ENCODE data around the gene SRGAP2B. TPM values are rescaled to one million over a fixed set of nuclear protein-coding genes. Genes with fewer than 3 reads are reported as not detected.
"Not testable (repeated sequence)": the region's sequence is repeated elsewhere in the genome, so short reads cannot be mapped to it uniquely, and the experiment has no call there.

Gene SRGAP2B
- total RNA-seq, 2 experiments from 2014 or later, result 17.4 to 19.8 TPM

- intact Hi-C loops (cut with DNase I, micrococcal nuclease); DNase-seq; H3K9me3 Mint-ChIP-seq (ENCODE audit: low read depth); H3K27ac Mint-ChIP-seq; H3K4me3 Mint-ChIP-seq; H3K27me3 Mint-ChIP-seq; ATAC-seq; POLR2A ChIA-PET; H3K4me1 Mint-ChIP-seq; CTCF ChIA-PET; H3K36me3 Mint-ChIP-seq (ENCODE audit: low read depth): not testable (repeated sequence)
Observed at GRCh38 chr1:145078787-145079370, 16.2 kb downstream of the SRGAP2B start.

DNA sequence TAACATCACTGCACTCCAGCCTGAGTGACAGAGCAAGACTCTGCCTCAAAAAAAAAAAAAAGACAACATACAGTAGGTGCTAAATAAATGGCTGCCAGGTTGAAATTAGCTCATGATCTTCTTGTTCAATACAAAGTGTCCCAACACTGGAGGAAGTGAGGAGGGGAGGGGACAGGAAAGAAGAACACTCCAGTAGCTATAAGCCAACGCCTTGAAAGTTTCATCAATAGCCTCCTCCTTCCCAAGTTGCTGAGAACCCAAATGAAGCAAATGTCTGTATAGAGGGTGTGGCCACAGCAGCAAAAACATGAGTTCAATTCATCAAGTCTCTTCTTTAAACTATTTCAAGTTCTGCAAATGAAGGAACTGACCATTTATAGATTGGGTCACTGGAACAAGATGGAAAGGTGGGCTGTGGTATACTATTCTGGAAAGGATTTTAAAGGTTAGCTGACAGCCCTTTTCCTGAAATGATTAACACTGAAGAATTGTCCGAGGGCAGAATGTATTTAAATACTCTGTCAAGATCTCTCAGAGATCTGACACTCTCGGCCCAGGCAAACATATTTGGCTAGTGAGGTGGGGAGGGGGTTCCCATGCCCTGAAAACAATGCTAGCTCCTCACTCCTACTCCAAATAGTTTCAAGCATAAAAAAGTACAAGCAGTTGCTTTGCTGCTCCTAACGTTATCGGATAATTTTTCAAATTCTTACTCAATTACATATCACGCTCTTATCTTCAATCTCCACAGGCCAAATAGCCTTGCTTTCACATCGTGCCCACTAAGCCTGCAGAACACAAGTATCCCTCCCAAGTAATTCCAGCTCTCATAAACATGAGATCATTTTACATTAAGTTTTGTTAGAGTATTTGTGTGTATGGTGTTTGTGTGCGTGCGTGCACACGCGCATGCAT lies 17.0 kb downstream of the SRGAP2B start:
- H3K9me3 Mint-ChIP-seq (ENCODE audit: low read depth); H3K27me3 Mint-ChIP-seq; intact Hi-C loops (cut with DNase I, micrococcal nuclease); H3K4me1 Mint-ChIP-seq; POLR2A ChIA-PET; CTCF ChIA-PET; H3K27ac Mint-ChIP-seq; ATAC-seq; H3K4me3 Mint-ChIP-seq; H3K36me3 Mint-ChIP-seq (ENCODE audit: low read depth); DNase-seq: not testable (repeated sequence)

DNA sequence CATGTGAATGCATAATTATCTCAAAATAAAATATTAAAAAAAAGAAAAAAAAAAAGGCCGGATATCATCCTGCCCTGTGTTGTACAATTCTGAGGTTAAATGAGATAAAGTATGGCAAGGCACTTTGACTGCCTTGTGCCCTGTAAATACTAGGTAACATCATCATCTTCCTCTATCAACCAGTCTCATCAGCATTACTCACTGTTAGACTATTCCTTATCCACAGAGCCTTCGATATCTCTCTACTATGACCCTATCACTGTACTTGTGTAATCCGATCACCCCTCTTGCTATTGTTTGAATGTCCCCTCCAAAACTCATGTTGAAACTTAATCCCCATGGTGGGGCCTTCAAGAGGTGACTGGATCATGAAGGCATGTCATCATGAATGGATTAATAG lies 18.3 kb downstream of the SRGAP2B start:
- H3K27ac Mint-ChIP-seq; H3K9me3 Mint-ChIP-seq (ENCODE audit: low read depth); intact Hi-C loops (cut with DNase I, micrococcal nuclease); ATAC-seq; CTCF ChIA-PET; H3K4me1 Mint-ChIP-seq; POLR2A ChIA-PET; H3K4me3 Mint-ChIP-seq; H3K27me3 Mint-ChIP-seq; H3K36me3 Mint-ChIP-seq (ENCODE audit: low read depth); DNase-seq: not testable (repeated sequence)

DNA sequence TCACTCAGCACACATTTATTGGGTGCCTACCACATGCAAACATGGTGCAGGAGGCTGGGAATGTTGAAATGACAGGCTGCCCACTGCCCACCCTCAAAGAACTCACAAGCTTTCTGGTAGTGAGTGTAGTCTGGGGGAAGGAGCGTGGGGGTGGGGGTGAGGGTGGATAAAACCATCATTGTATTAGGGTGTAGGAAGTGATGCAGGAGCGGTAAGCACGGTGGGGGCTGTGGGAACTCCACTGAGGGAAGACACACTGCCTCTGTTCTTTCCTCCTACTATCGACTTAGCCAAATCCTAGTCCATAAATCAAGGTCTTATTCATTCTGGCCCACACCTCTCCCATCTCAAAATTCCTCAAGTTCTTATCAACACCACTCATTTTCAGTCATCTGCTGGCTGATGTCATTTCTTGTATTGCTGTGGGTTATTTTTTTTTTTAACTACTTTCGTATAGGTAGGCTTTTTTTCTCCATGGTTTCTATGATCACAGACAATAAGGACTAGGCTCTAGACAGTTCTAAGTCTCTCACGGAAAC lies 21.0 kb downstream of the SRGAP2B start:
- H3K4me3 Mint-ChIP-seq; POLR2A ChIA-PET; H3K27ac Mint-ChIP-seq; H3K27me3 Mint-ChIP-seq; H3K4me1 Mint-ChIP-seq; intact Hi-C loops (cut with DNase I, micrococcal nuclease); H3K36me3 Mint-ChIP-seq (ENCODE audit: low read depth); DNase-seq; CTCF ChIA-PET; H3K9me3 Mint-ChIP-seq (ENCODE audit: low read depth): not testable (repeated sequence)
- peak; percentile 63 for ATAC-seq

DNA sequence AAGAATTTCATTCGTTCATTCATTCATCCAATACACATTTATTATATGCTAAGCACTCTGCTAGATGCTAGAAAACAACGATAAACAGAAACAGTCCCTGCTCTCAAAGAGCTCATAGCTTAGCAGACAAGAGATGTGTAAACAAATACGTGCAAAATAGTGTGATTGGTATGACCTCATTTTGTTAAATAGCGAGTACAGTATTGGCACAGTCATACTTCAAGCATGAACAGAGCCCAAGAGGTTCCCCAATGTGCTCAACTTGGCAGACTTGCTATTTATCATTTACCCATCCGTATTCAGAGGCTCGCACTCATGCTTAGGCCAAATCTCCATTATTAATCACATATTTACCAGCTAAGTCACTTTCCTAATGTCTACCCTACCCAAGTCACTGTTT lies 23.6 kb downstream of the SRGAP2B start:
- ATAC-seq, POLR2A ChIA-PET: not testable (repeated sequence)

GRCh38 chr1:145066486-145066885 lies 28.6 kb downstream of the SRGAP2B start:
- H3K9me3 Mint-ChIP-seq (ENCODE audit: low read depth); H3K4me1 Mint-ChIP-seq; H3K27ac Mint-ChIP-seq; DNase-seq; POLR2A ChIA-PET; H3K36me3 Mint-ChIP-seq (ENCODE audit: low read depth); CTCF ChIA-PET; intact Hi-C loops (cut with DNase I, micrococcal nuclease); H3K4me3 Mint-ChIP-seq; H3K27me3 Mint-ChIP-seq; ATAC-seq: not testable (repeated sequence)

More for the DNA sequence above, 23.6 kb downstream of the SRGAP2B start:
- H3K9me3 Mint-ChIP-seq (ENCODE audit: low read depth); H3K27ac Mint-ChIP-seq; CTCF ChIA-PET; DNase-seq; H3K4me1 Mint-ChIP-seq; H3K4me3 Mint-ChIP-seq; intact Hi-C loops (cut with DNase I, micrococcal nuclease); H3K27me3 Mint-ChIP-seq; H3K36me3 Mint-ChIP-seq (ENCODE audit: low read depth): not testable (repeated sequence)

- DNase-seq; H3K27me3 Mint-ChIP-seq; H3K27ac Mint-ChIP-seq; H3K9me3 Mint-ChIP-seq (ENCODE audit: low read depth); intact Hi-C loops (cut with DNase I, micrococcal nuclease); H3K36me3 Mint-ChIP-seq (ENCODE audit: low read depth); H3K4me3 Mint-ChIP-seq; CTCF ChIA-PET; POLR2A ChIA-PET; H3K4me1 Mint-ChIP-seq: not testable (repeated sequence)
- ATAC-seq, result peak; percentile 65
Observed at GRCh38 chr1:145065194-145065826, 29.8 kb downstream of the SRGAP2B start.

DNA sequence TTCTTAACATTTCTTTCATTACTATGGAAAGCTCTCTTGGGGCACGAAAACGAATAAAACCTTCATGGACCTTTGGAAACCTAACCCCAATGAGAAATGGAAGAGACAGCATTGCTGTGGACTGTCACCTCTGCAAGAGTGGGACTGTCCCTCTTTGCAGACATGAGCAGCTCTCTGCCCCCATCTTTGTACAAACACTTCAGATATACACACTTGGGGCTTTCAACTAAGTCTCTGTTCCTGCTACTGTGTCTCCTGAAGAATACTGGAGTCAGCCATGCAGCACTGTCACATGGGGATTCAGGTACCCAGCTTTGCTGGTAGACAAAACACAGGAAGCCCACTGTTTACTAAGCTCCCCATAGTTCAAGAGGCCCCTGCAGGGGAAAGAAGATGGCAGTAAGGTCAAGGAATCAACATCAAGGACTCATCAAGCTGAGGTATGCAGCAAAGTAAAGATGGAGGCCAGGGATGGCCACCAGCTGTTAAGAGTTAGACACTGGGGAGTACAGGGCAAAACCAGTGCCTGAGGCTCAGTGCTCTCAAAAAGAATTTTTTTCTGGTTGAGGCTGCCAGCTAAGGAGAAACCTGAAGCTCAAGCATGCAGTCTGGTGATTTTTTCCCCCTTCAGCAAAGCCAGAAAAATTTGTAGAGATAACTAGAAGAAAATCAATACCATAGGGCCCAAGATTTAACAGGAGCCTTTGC lies 31.0 kb downstream of the SRGAP2B start:
- H3K27ac Mint-ChIP-seq; POLR2A ChIA-PET; H3K4me3 Mint-ChIP-seq; H3K27me3 Mint-ChIP-seq; H3K4me1 Mint-ChIP-seq; DNase-seq; H3K9me3 Mint-ChIP-seq (ENCODE audit: low read depth); H3K36me3 Mint-ChIP-seq (ENCODE audit: low read depth); ATAC-seq; intact Hi-C loops (cut with DNase I, micrococcal nuclease); CTCF ChIA-PET: not testable (repeated sequence)

DNA sequence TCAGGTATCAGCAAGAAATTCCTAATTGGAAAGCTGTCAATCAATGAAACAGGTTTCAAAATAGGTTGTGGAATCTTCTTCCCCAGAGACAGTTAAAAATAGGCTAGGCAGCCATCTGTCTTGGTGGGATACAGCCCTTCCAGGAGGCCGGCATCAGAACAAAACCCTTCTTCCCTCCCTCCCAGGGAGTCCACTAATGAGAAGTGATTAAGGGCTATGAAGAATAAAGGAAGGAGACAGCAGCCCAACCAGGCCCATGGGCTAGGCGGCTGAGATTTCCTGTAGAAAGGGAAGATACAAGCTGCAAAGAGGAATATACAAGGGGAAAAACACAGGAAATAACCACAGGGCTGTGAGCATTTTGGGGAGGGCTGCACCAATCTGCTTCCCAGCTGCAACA lies 31.8 kb downstream of the SRGAP2B start:
- intact Hi-C loops (cut with DNase I, micrococcal nuclease); H3K9me3 Mint-ChIP-seq (ENCODE audit: low read depth); POLR2A ChIA-PET; H3K27me3 Mint-ChIP-seq; H3K36me3 Mint-ChIP-seq (ENCODE audit: low read depth); DNase-seq; H3K27ac Mint-ChIP-seq; ATAC-seq; H3K4me1 Mint-ChIP-seq; CTCF ChIA-PET; H3K4me3 Mint-ChIP-seq: not testable (repeated sequence)

GRCh38 chr1:145058184-145058583 lies 36.9 kb downstream of the SRGAP2B start:
- H3K27me3 Mint-ChIP-seq; H3K27ac Mint-ChIP-seq; H3K9me3 Mint-ChIP-seq (ENCODE audit: low read depth); ATAC-seq; H3K36me3 Mint-ChIP-seq (ENCODE audit: low read depth); CTCF ChIA-PET; intact Hi-C loops (cut with DNase I, micrococcal nuclease); DNase-seq; H3K4me1 Mint-ChIP-seq; POLR2A ChIA-PET; H3K4me3 Mint-ChIP-seq: not testable (repeated sequence)

- DNase-seq; intact Hi-C loops (cut with DNase I, micrococcal nuclease); H3K27ac Mint-ChIP-seq; H3K4me3 Mint-ChIP-seq; H3K36me3 Mint-ChIP-seq (ENCODE audit: low read depth); H3K4me1 Mint-ChIP-seq; CTCF ChIA-PET; POLR2A ChIA-PET; H3K9me3 Mint-ChIP-seq (ENCODE audit: low read depth); H3K27me3 Mint-ChIP-seq: not testable (repeated sequence)
- ATAC-seq, result peak; percentile 90
Observed at GRCh38 chr1:145055217-145055760, 39.8 kb downstream of the SRGAP2B start.

Measured in activated CD4-positive, alpha-beta T cell treated with anti-CD3 and anti-CD28 coated beads for 36 hours (primary cell).